Right lobe of liver (tissue), 4 donors: ENCODE measurements around the gene UNC5C.

ENCODE experiments used
- POLR2A ChIP-seq: fragments of 450-650 bp; IDR thresholded peaks from one replicate; pipeline ENCODE4 v1.6.1; 2017; ENCODE audit warnings: antibody characterized with exemption, mild to moderate bottlenecking
- TF ChIP-seq, protein P1 (sequence below), 4 donors: fragments of 200-600 bp in 3 of 4; fragments of 450-650 bp in 1 of 4; IDR thresholded peaks; one replicate each; pipeline versions ENCODE4 v1.5.1 to v1.8.0; 2016 to 2022; ENCODE audit warnings: antibody characterized with exemption in 4 of 4, mild to moderate bottlenecking in 2 of 4
- donor health status: DM: no; HTN: no; CAD: no.
- donor health status: DM: no; HTN: no; CAD: no.
- donor health status: DM: no; HTN: yes; CAD: no.

DNA sequence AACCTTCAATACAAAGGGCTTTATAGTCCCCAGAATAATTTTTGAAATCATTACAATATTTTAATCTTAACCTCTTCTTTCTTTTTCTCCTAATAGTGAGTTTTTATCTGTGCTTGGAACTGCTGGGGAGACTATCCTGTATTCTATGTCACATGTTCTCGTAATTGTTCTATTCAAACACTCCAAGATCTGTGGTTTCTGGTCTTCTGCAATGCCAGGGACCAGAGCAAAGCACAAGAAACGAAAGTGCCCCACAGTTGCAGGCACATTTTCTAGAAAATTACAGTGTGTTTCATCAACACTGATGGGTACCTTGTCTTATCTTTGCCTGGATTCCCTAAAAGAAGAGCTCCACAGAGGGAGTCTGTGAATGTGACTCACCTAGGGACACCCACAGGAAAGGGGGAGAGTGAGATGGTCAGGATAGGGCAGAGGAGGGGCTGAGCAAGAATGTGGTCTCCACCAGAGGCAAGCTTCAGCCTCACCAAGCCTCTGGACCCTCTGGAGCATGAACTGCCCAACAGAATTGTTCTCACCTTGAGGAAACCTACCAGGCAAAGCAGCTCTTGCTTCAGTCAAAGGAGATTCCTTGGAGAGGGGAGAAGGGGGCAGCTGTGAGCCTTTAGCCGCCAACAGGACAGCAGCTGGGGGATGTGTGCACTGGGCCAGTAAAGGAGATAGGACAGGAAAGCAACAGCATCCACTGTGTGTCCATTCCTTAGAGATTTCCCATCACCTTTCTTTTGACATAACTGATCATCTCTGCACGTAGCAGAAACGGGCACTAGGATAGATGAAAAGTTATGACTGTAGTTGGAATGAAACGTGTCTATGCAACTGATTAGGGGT lies 25.9 kb downstream of the UNC5C start:
- TF ChIP-seq, protein P1, sequence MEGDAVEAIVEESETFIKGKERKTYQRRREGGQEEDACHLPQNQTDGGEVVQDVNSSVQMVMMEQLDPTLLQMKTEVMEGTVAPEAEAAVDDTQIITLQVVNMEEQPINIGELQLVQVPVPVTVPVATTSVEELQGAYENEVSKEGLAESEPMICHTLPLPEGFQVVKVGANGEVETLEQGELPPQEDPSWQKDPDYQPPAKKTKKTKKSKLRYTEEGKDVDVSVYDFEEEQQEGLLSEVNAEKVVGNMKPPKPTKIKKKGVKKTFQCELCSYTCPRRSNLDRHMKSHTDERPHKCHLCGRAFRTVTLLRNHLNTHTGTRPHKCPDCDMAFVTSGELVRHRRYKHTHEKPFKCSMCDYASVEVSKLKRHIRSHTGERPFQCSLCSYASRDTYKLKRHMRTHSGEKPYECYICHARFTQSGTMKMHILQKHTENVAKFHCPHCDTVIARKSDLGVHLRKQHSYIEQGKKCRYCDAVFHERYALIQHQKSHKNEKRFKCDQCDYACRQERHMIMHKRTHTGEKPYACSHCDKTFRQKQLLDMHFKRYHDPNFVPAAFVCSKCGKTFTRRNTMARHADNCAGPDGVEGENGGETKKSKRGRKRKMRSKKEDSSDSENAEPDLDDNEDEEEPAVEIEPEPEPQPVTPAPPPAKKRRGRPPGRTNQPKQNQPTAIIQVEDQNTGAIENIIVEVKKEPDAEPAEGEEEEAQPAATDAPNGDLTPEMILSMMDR (IDR thresholded peaks at IDR 0.05), result no peak
- TF ChIP-seq POLR2A, result no peak
